HUES64 (cell line): Measurements from ENCODE around the gene PIN4.
"Not testable (repeated sequence)": the region's sequence is repeated elsewhere in the genome, so short reads cannot be mapped to it uniquely, and the experiment has no call there.

Source experiments
- H3K27ac ChIP-seq: 2 replicates; pipeline ENCODE4 v1.7.0; 2013; ENCODE audit warnings: low read depth, low read length, inconsistent platforms
- H3K27me3 ChIP-seq: 2 replicates; pipeline ENCODE4 v1.6.1; 2013; ENCODE audit warnings: mild to moderate bottlenecking, low read length; ENCODE audit not compliant: insufficient read depth
- H3K36me3 ChIP-seq: 2 replicates; pipeline ENCODE4 v1.6.1; 2013; ENCODE audit warnings: mild to moderate bottlenecking, low read length; ENCODE audit not compliant: insufficient read depth
- H3K4me1 ChIP-seq: 2 replicates; pipeline ENCODE4 v1.6.1; 2013; ENCODE audit warnings: mild to moderate bottlenecking, low read length, moderate library complexity; ENCODE audit not compliant: insufficient read depth
- H3K4me3 ChIP-seq: 2 replicates; pipeline ENCODE4 v1.5.1; 2013; ENCODE audit warnings: mild to moderate bottlenecking, low read length, moderate library complexity
- H3K9ac ChIP-seq: 2 replicates; pipeline ENCODE4 v1.6.1; 2013; ENCODE audit warnings: mild to moderate bottlenecking, low read depth, low read length
- H3K9me3 ChIP-seq: 2 replicates; pipeline ENCODE4 v1.6.1; 2013; ENCODE audit warnings: low read depth, low read length; ENCODE audit not compliant: insufficient read depth
- WGBS: fragments of 150-250, 120-280 bp; methylation state at CpG from one replicate; pipeline ENCODE4 v1.1.7; 2013; ENCODE audit warnings: missing lambda C conversion rate; 5-methylcytosine and 5-hydroxymethylcytosine counted together

The PIN4 gene

GRCh38 chrX:72203421-72203820 lies 21.9 kb downstream of the PIN4 start:
- H3K4me1 ChIP-seq = peaks cover 24% of the 10 kb centered on the region
- no peak overlapping the region for H3K4me3 ChIP-seq
- no peaks in the 10 kb centered on the region for H3K9me3 ChIP-seq
- H3K9ac ChIP-seq = no peak overlapping the region
- no peak overlapping the region; the same call in 1 of the 2 replicates for H3K27ac ChIP-seq
- H3K36me3 ChIP-seq = peaks cover 57% of the 10 kb centered on the region
- WGBS = 88% methylated on average over 4 of the region's 6 CpGs
- no peaks in the 10 kb centered on the region for H3K27me3 ChIP-seq

- Histone ChIP-seq H3K9me3 (no peaks in the 10 kb centered on the region), H3K36me3 (peaks cover 43% of the 10 kb centered on the region), H3K4me1 (peaks cover 24% of the 10 kb centered on the region), H3K9ac (no peak overlapping the region), H3K4me3 (no peak overlapping the region), H3K27ac (no peak overlapping the region), H3K27me3 (no peaks in the 10 kb centered on the region)
- WGBS = 86% methylated on average over 2 of the region's 2 CpGs
These were observed 24.1 kb downstream of the PIN4 start for GRCh38 chrX:72205706-72206105.

DNA sequence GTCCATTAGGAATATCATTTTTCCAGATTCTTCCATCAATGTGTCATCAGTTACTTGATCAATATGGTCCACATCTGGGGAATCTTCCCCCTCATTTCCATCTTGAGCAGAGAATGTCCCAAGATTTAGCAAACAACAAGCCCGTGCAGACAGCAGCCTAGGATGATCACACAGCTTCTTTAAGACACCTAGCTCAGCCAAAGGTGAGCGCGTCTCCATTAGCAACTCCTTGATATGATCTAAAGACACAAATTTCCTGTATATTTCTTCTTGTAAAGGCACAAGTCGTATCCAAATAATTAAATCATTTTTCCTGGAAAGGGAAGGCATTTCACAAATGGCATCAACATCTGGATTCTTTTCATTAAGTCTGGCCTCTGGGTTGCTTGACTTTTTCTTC lies 25.8 kb downstream of the PIN4 start:
- Histone ChIP-seq H3K4me1 (peaks cover 15% of the 10 kb centered on the region), H3K9ac (no peak overlapping the region), H3K27me3 (no peaks in the 10 kb centered on the region), H3K36me3 (peaks cover 43% of the 10 kb centered on the region), H3K9me3 (no peaks in the 10 kb centered on the region), H3K27ac (no peak overlapping the region), H3K4me3 (no peak overlapping the region)
- 95% methylated on average over 4 of the region's 4 CpGs for WGBS

DNA sequence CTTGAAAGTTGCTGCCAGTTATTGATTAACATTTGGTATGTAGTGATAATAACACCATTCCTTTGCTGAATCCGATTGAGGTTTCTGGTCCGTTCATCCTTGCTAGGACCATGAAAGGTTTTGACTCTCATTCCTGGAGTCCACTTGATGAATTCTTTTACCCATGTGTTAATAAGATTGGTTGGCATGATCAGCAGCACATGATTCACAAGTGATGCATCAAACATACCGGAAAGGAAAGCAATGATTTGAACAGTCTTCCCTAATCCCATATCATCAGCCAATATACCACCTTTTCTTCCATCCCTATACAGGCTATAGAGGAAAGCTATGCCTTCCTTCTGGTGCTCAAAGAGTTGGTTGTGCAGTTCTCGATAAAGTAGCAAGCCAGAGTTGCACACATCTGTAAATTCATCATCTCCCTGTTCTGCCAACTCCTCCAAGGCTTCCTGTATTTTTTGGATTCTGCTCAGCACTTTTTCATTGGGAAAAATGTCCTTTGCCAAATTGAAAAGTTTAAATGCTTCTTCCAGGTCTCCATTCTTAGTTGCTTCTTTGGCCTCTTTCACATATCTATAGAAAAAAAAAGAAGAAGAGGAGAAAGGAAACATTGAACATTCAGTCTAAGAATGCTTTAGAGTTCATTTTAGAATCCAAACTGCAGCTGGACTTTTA lies 26.7 kb downstream of the PIN4 start:
- H3K36me3 ChIP-seq = peaks cover 43% of the 10 kb centered on the region
- H3K27ac ChIP-seq = no peak overlapping the region
- no peak overlapping the region for H3K4me3 ChIP-seq
- H3K9ac ChIP-seq = no peak overlapping the region
- WGBS = 91% methylated on average over 4 of the region's 4 CpGs
- no peaks in the 10 kb centered on the region for H3K27me3 ChIP-seq
- peaks cover 6% of the 10 kb centered on the region for H3K4me1 ChIP-seq
- no peaks in the 10 kb centered on the region for H3K9me3 ChIP-seq

DNA sequence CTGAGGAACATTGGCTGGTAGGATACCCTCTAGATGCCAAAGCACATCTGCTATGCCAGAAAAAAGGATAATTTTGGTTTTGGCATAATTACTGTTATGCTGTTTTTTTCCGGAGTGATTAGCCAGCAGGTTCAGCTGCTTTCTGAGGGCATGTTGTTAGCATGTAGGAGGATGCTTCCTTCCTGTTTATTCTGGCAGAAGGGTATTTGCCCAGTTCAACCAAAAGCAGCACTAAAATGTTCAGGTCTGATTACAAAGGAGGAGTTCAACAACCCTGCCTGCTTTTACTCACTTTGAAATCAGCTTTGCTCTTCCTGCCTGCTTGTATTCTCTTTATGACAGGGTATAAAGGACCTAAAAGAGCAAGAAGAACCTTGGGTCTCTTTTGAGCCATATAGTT lies 35.4 kb downstream of the PIN4 start:
- Histone ChIP-seq H3K4me3 (no peak overlapping the region), H3K9me3 (0 out of 2 replicates have a peak, but pooled peaks cover 3% of the 10 kb centered on the region), H3K4me1 (no peaks in the 10 kb centered on the region), H3K27me3 (no peaks in the 10 kb centered on the region), H3K27ac (no peak overlapping the region), H3K9ac (no peak overlapping the region), H3K36me3 (0 out of 2 replicates have a peak, but pooled peaks cover 6% of the 10 kb centered on the region)
- 93% methylated on average over 1 of the region's 1 CpG for WGBS

- not testable (repeated sequence) for H3K27ac ChIP-seq, H3K4me3 ChIP-seq, H3K4me1 ChIP-seq, H3K27me3 ChIP-seq, H3K9ac ChIP-seq, H3K9me3 ChIP-seq
- H3K36me3 ChIP-seq = peaks cover 11% of the 10 kb centered on the region; the same call in 1 of the 2 replicates
- WGBS = 94% methylated on average over 3 of the region's 3 CpGs
These were observed 38.8 kb downstream of the PIN4 start for GRCh38 chrX:72220375-72220774.

GRCh38 chrX:72230290-72230689 lies 48.7 kb downstream of the PIN4 start:
- Histone ChIP-seq H3K9me3 (peaks cover 16% of the 10 kb centered on the region), H3K36me3 (peaks cover 35% of the 10 kb centered on the region)
- WGBS = 91% methylated on average over 3 of the region's 3 CpGs

DNA sequence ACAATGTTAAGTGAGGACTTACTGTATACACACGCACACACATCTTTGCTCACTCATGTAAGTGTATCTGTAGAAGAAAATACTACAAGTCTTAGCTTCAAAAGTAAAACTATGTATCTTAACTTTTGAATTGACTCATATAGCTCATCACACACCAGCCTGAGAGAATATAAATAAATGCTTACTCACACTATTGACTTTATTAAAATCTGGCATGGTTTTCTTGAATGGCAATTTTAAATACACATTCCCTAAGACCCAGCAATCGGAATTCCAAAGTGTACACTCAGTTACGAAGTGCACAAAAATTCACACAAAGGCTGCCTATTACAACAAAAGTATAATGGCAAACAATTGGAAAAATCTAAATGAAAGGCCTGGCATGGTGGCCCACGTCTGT lies 55.3 kb downstream of the PIN4 start:
- H3K36me3 ChIP-seq = peaks cover 24% of the 10 kb centered on the region
- 92% methylated on average over 3 of the region's 4 CpGs for WGBS
- H3K4me3 ChIP-seq = no peak overlapping the region
- H3K27me3 ChIP-seq = no peaks in the 10 kb centered on the region
- H3K27ac ChIP-seq = no peak overlapping the region
- H3K9ac ChIP-seq = no peak overlapping the region
- no peaks in the 10 kb centered on the region for H3K4me1 ChIP-seq
- H3K9me3 ChIP-seq = peaks cover 3% of the 10 kb centered on the region; the same call in 1 of the 2 replicates

More at GRCh38 chrX:72230290-72230689, 48.7 kb downstream of the PIN4 start:
- H3K4me3 ChIP-seq = no peak overlapping the region
- no peaks in the 10 kb centered on the region for H3K4me1 ChIP-seq
- no peak overlapping the region for H3K27ac ChIP-seq
- H3K27me3 ChIP-seq = no peaks in the 10 kb centered on the region
- no peak overlapping the region for H3K9ac ChIP-seq

DNA sequence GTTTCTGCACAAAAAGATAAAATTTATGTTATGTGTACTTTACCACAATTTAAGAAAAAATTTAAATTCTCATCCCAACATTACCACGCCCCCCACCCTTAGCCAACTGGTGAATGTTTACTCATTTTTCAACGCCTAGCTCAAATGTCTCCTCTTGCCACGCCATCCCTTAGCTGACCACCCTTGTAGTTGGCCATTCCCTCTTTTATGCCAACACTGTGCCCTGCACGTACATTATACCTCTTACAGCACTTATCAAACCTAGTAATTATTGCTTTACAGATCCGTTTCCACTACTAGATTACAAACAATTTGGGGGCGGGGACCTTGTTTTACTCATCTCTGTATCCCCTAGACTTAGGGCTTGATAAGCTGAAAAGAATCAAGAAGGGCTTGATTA lies 56.6 kb downstream of the PIN4 start:
- H3K9me3 ChIP-seq = no peaks in the 10 kb centered on the region
- H3K4me1 ChIP-seq = no peaks in the 10 kb centered on the region
- peak overlapping the region; percentile 93 for H3K27ac ChIP-seq
- peaks cover 21% of the 10 kb centered on the region for H3K36me3 ChIP-seq
- H3K4me3 ChIP-seq = peak overlapping the region; percentile 97
- 21% methylated on average over 6 of the region's 6 CpGs for WGBS
- H3K27me3 ChIP-seq = no peaks in the 10 kb centered on the region
- peak overlapping the region; percentile 90 for H3K9ac ChIP-seq

GRCh38 chrX:72238721-72239475 lies 57.3 kb downstream of the PIN4 start, which contains the start of gene ERCC6L:
ERCC6L (minus strand) TSS chrX:72239027; CDS start chrX:72238911, 116 bp downstream.
- H3K9me3 ChIP-seq = no peaks in the 10 kb centered on the region
- peak within 1 kb of the TSS; percentile 93 for H3K27ac ChIP-seq
- WGBS = 1% methylated on average over 59 of the region's 59 CpGs

DNA sequence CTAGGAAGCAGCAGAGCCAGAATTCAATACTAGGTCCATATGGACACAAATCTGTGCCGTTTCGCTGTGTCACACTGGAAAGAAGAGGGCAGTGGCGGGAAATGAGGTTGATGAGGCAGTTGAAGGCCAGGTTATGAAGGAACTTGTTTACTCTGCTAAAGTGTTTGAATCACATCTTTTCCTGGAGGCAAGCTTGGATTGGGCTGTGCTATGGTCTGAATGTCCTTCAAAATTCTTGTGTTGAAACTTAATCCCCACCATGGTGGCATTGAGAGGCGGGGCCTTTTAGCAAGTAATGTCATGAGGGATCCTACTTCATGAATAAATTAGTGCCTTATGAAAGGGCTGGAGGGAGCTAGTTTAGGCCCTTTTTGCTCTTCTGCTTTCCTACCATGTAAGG lies 59.4 kb downstream of the PIN4 start:
- WGBS = 95% methylated on average over 4 of the region's 4 CpGs
- H3K27ac ChIP-seq = no peak overlapping the region
- H3K27me3 ChIP-seq = no peaks in the 10 kb centered on the region
- peaks cover 7% of the 10 kb centered on the region for H3K36me3 ChIP-seq
- H3K9ac ChIP-seq = no peak overlapping the region
- H3K4me3 ChIP-seq = no peak overlapping the region
- H3K9me3 ChIP-seq = no peaks in the 10 kb centered on the region
- H3K4me1 ChIP-seq = no peaks in the 10 kb centered on the region

More at GRCh38 chrX:72238721-72239475, 57.3 kb downstream of the PIN4 start, which contains the start of gene ERCC6L:
- Histone ChIP-seq H3K4me1 (no peaks in the 10 kb centered on the region), H3K4me3 (peak within 1 kb of the TSS; percentile 97), H3K9ac (peak within 1 kb of the TSS; percentile 90), H3K36me3 (peaks cover 21% of the 10 kb centered on the region), H3K27me3 (no peaks in the 10 kb centered on the region)
